Sigmoid colon (tissue), 4 donors: Measurements from ENCODE around the gene CDC73.

ENCODE experiments used
- CTCF ChIP-seq, 4 experiments: fragments of 450-650 bp in 3 of 4; fragments of 200-600 bp in 1 of 4; IDR thresholded peaks; one replicate each; pipeline ENCODE4 v1.5.1; 2016 to 2019; ENCODE audit warnings: antibody characterized with exemption in 4 of 4, mild to moderate bottlenecking in 3 of 4, moderate library complexity in 2 of 4
- EP300 ChIP-seq, 4 donors: sonication (generic); formaldehyde crosslinking; IDR thresholded peaks; one replicate each; pipeline ENCODE4 v1.6.1; 2017; ENCODE audit warnings: antibody characterized with exemption in 4 of 4
- POLR2AphosphoS5 ChIP-seq, 4 donors: sonication (generic); formaldehyde crosslinking; IDR thresholded peaks; one replicate each; pipeline ENCODE4 v1.6.1; 2017; ENCODE audit warnings: antibody characterized with exemption in 4 of 4

- TF ChIP-seq EP300 (IDR thresholded peaks at IDR 0.05) (no peak), CTCF (IDR thresholded peaks at IDR 0.05) (no peak), POLR2AphosphoS5 (IDR thresholded peaks at IDR 0.05) (no peak)
Observed at GRCh38 chr1:193229136-193229535, 107.3 kb downstream of the CDC73 start.
